Stimulated activated naive CD8-positive, alpha-beta T cell treated with anti-CD3 and anti-CD28 coated beads, Interleukin-15, Interleukin-2, amounts not matched to agents 100 U/mL and 50 U/mL, for 24 hours (primary cell): ENCODE results near the gene RHBDF1.

Source experiments
- ATAC-seq: fragments of 150-1000 bp; cut with Tn5 transposase; one replicate; pipeline ENCODE4 v1.10.0; 2021
- DNase-seq: peaks from one replicate; pipeline ENCODE4 v3.0.0; 2021

Gene RHBDF1

GRCh38 chr16:92431-93339 lies 20.3 kb upstream of the RHBDF1 start:
- ATAC-seq (no peak), DNase-seq (no peak)

- DNase-seq (no peak), ATAC-seq (no peak)
Measured at GRCh38 chr16:91484-91883, 19.1 kb upstream of the RHBDF1 start.

GRCh38 chr16:89391-90302 lies 17.2 kb upstream of the RHBDF1 start:
- no peak for DNase-seq
- no peak for ATAC-seq

GRCh38 chr16:88613-89012 lies 16.2 kb upstream of the RHBDF1 start:
- no peak for ATAC-seq
- no peak for DNase-seq

GRCh38 chr16:86483-86952 lies 14.1 kb upstream of the RHBDF1 start:
- no peak for DNase-seq
- ATAC-seq, result no peak

GRCh38 chr16:85865-86264 lies 13.4 kb upstream of the RHBDF1 start:
- no peak for DNase-seq
- no peak for ATAC-seq

GRCh38 chr16:85407-85782 lies 13.0 kb upstream of the RHBDF1 start:
- no peak for ATAC-seq
- DNase-seq, result no peak

GRCh38 chr16:84718-85406 lies 12.4 kb upstream of the RHBDF1 start:
- peak; percentile 94 for ATAC-seq
- peak; percentile 79 for DNase-seq

- peak; percentile 41 for DNase-seq
- ATAC-seq, result no peak
Measured at GRCh38 chr16:83781-84615, 11.6 kb upstream of the RHBDF1 start.

- DNase-seq (no peak), ATAC-seq (no peak)
Measured at GRCh38 chr16:83060-83603, 10.7 kb upstream of the RHBDF1 start.

- no peak for DNase-seq
- no peak for ATAC-seq
Measured at GRCh38 chr16:79151-80054, 7.0 kb upstream of the RHBDF1 start.

- DNase-seq (no peak), ATAC-seq (no peak)
Measured at GRCh38 chr16:78444-79150, 6.2 kb upstream of the RHBDF1 start.

- peak; percentile 92 for DNase-seq
- peak; percentile 68 for ATAC-seq
Measured at GRCh38 chr16:77807-78443, 5.5 kb upstream of the RHBDF1 start, which contains the start of gene MPG. Gene MPG, plus strand, starts transcription at chr16:78225. Its CDS starts 85 bp downstream, at chr16:78310.

GRCh38 chr16:77273-77806 lies 4.9 kb upstream of the RHBDF1 start:
- DNase-seq, result peak; percentile 52

GRCh38 chr16:76535-77272 lies 4.3 kb upstream of the RHBDF1 start:
- ATAC-seq (no peak), DNase-seq (peak; percentile 33)

More at GRCh38 chr16:77273-77806, 4.9 kb upstream of the RHBDF1 start:
- peak; percentile 41 for ATAC-seq

GRCh38 chr16:75580-76501 lies 3.4 kb upstream of the RHBDF1 start:
- ATAC-seq, result no peak
- DNase-seq, result no peak
